Common myeloid progenitor, CD34-positive (primary cell): ENCODE results near the gene OR7E24.

Source experiments
- CTCF ChIA-PET: fragments of 350-600 bp; sonication (Branson Sonifier 250); formaldehyde crosslinking; loops from one replicate; lab custom pipeline; 2021; ENCODE audit warnings: antibody characterized with exemption; lab: Charles Lee
- POLR2A ChIA-PET: fragments of 350-600 bp; sonication (Branson Sonifier 250); formaldehyde crosslinking; loops from one replicate; lab custom pipeline; 2021; ENCODE audit warnings: antibody characterized with exemption; lab: Charles Lee
- DNase-seq, 3 donors: peaks; one replicate each; pipeline versions ENCODE4 v3.0.0 to v3.0.0-alpha.2; 2013
- H3K27ac ChIP-seq, 2 experiments: 1 replicate in 1 of 2; 2 replicates in 1 of 2; pipeline ENCODE4 v1.7.0; 2013; ENCODE audit warnings: inconsistent platforms in 2 of 2, low read length in 2 of 2, mild to moderate bottlenecking in 2 of 2, low read depth in 1 of 2, moderate library complexity in 1 of 2; ENCODE audit not compliant: severe bottlenecking in 2 of 2, insufficient read depth in 1 of 2, poor library complexity in 1 of 2
- H3K27me3 ChIP-seq, 5 experiments: replicated peaks in 2 of 5; 1 replicate in 3 of 5; 2 replicates in 2 of 5; pipeline versions ENCODE4 v1.6.1 to v1.7.0; 2013; ENCODE audit warnings: low read length in 4 of 5, mild to moderate bottlenecking in 2 of 5, moderate library complexity in 2 of 5, inconsistent platforms in 1 of 5; ENCODE audit not compliant: insufficient read depth in 5 of 5, control insufficient read depth in 4 of 5
- H3K36me3 ChIP-seq, 4 experiments: 1 replicate in 2 of 4; 2 replicates in 2 of 4; pipeline versions ENCODE4 v1.6.1 to v1.7.0; 2013; ENCODE audit warnings: low read length in 3 of 4, control low read depth in 1 of 4, mild to moderate bottlenecking in 1 of 4; ENCODE audit not compliant: control insufficient read depth in 4 of 4, insufficient read depth in 4 of 4
- H3K4me1 ChIP-seq, 4 experiments: 1 replicate in 3 of 4; 2 replicates in 1 of 4; pipeline versions ENCODE4 v1.6.1 to v1.7.1; 2013; ENCODE audit warnings: low read length in 3 of 4, mild to moderate bottlenecking in 3 of 4, control low read depth in 1 of 4, inconsistent platforms in 1 of 4, moderate library complexity in 1 of 4; ENCODE audit not compliant: control insufficient read depth in 4 of 4, insufficient read depth in 4 of 4; ENCODE audit errors: control extremely low read depth in 1 of 4
- H3K4me3 ChIP-seq, 7 experiments: 1 replicate in 4 of 7; 2 replicates in 3 of 7; pipeline versions ENCODE4 v1.5.1 to v1.7.0; 2013; ENCODE audit warnings: mild to moderate bottlenecking in 7 of 7, low read length in 6 of 7, moderate library complexity in 6 of 7, inconsistent platforms in 2 of 7, low read depth in 2 of 7, control low read depth in 1 of 7; ENCODE audit not compliant: insufficient read depth in 4 of 7, control insufficient read depth in 1 of 7; ENCODE audit errors: extremely low read depth in 1 of 7
- H3K9me3 ChIP-seq, 5 experiments: 1 replicate in 4 of 5; 2 replicates in 1 of 5; pipeline versions ENCODE4 v1.6.1 to v1.7.1; 2013; ENCODE audit warnings: low read length in 4 of 5, mild to moderate bottlenecking in 2 of 5, inconsistent platforms in 1 of 5, low read depth in 1 of 5, moderate library complexity in 1 of 5; ENCODE audit not compliant: control insufficient read depth in 4 of 5, insufficient read depth in 2 of 5; ENCODE audit errors: control extremely low read depth in 1 of 5
- WGBS: methylation state at CpG from one replicate; pipeline ENCODE4 v1.1.5; 2013; ENCODE audit not compliant: insufficient coverage; 5-methylcytosine and 5-hydroxymethylcytosine counted together

The OR7E24 gene

DNA sequence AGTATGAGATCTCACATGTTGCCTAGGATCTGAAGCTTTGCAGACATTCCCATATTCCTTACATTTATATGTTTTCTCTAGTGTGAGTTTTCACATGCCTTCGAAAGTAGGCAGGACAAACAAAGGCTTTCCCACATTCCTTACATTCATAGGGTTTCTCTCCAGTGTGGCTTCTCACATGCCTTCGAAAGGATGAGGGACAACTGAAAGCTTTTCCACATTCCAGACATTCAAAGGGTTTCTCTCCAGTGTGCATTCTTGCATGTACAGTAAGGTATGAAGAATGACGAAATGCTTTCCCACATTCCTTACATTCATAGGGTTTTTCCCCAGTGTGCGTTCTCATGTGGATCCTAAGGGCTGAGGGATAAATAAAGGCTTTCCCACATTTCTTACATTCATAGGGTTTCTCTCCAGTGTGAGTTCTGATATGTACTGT lies 44.7 kb downstream of the OR7E24 start:
- peak overlapping the region in 1 of 7 experiments; percentile 1 for H3K4me3 ChIP-seq
- WGBS, result 96% methylated on average over 2 of the region's 4 CpGs
- H3K27me3 ChIP-seq, result no peaks in the 10 kb centered on the region
- H3K4me1 ChIP-seq, result no peaks in the 10 kb centered on the region
- peaks cover 30 to 81% (median 53%) of the 10 kb centered on the region in 5 experiments for H3K9me3 ChIP-seq
- H3K36me3 ChIP-seq, result peaks cover 19 to 61% (median 29%) of the 10 kb centered on the region in 4 experiments
- H3K27ac ChIP-seq, result no peak overlapping the region
- ChIA-PET POLR2A (no interaction called here), CTCF (no interaction called here)
- no peak for DNase-seq

DNA sequence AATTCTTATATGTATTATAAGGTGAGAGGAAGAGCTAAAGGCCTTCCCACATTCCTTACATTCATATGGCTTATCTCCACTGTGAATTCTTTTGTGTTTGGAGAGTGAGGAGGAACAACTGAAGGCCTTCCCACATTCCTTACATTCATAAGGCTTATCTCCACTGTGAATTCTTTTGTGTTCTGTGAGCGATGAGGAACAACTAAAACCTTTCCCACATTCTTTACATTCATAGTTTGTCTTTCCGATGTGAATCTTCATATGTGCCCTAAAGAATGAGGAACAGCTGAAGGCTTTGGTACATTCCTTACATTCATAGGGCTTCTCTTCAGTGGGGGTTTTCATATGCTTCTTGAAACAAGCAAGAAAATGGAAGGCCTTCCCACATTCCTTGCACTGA lies 45.6 kb downstream of the OR7E24 start:
- Histone ChIP-seq H3K9me3 (peaks cover 25 to 89% (median 58%) of the 10 kb centered on the region in 5 experiments), H3K36me3 (peaks cover 24 to 70% (median 33%) of the 10 kb centered on the region in 4 experiments), H3K4me1 (no peaks in the 10 kb centered on the region), H3K27me3 (no peaks in the 10 kb centered on the region), H3K27ac (no peak overlapping the region), H3K4me3 (no peak overlapping the region)
- CTCF ChIA-PET, result no interaction called here
- 100% methylated on average over 2 of the region's 2 CpGs for WGBS
- POLR2A ChIA-PET, result no interaction called here
- no peak for DNase-seq
